SIG-M5 (cell line): ENCODE data around the gene RTP3.
"Not testable (repeated sequence)": the region's sequence is repeated elsewhere in the genome, so short reads cannot be mapped to it uniquely, and the experiment has no call there.

ENCODE experiments used
- DNase-seq: peaks from one replicate; lab custom pipeline; 2025; lab: John Stamatoyannopoulos, UW

The RTP3 gene

DNA sequence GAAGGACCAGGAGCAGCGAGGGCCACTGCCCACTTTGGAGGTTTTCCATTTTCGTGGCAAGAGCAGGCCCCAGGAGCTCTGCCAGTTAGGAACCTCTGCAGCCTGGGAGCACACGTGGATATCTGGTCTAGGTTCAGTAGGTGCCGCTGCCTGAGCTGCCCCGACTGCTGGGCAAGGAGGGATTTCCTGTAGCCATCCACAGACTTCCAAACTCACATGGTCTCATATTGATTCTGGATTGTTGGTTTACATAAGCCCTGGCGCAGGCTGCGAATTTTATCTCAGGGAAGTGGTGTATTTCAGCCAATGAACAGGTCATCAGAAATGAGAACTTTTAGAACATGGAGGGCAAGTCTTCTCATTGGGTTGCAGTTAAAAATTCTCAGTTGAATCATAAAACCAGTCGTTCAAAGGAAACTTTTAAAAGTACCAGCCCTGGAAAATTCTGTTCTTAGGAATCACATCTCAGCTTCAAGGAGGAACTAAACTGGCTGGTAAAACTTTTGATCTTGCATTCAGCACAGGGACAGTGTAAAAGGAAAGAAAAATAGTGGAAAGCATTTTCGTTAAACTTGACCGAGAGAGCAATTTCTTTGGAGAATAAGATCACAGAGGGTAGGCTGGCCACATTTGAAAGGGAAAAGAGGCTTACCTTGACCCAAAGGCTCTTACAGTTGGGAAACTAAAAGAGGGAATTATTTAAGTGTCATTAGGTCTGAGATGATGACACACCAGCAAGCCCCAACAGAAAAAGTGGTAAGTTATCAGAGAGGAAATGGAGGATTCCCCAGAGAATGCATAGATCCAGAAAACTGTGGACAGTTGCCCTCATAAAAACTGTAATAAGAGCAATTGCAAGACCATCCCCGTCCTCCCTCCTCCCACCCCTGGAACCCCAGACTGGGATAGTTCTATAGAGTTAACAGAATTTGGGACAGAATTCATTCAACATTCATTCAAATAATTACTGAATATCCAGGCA is 6.4 kb upstream of the RTP3 start:
- no peak for DNase-seq

DNA sequence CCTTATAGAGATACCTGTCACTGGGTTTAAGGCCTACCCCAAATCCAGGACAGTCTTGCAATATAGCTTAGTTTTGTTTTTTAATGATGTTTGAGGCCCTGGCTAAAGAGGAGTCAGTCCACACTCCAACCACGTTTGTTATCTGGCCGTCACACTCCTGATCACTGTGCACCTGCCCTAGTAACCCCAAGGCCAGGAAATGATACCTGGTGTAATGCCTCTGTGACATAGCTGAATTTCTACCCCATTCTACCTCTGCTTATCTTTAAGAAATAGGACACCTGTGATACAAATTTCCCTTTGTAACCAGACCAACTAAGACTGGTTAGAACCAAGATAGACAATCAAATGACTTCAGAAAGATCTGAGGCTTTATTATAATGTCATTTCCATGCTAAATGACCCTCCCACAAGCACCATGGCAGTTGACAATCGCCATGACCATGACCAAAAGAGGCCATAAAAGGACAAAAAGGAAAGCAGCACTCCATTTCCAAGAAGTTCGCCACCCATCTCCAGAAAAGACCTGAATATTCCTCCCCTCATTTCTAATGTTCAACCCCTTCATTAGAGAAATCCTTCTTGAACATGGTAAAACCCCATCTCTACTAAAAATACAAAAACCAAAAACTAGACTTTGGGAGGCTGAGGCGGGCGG is 4.8 kb upstream of the RTP3 start:
- no peak for DNase-seq

DNA sequence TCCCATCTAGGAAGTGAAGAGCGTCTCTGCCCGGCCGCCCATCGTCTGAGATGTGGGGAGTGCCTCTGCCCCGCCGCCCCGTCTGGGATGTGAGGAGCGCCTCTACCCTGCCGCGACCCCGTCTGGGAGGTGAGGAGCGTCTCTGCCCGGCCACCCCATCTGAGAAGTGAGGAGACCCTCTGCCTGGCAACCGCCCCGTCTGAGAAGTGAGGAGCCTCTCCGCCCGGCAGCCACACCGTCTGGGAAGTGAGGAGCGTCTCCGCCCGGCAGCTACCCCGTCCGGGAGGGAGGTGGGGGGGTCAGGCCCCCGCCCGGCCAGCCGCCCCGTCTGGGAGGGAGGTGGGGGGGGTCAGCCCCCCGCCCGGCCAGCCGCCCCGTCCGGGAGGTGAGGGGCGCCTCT is 3.3 kb upstream of the RTP3 start:
- DNase-seq = not testable (repeated sequence)

DNA sequence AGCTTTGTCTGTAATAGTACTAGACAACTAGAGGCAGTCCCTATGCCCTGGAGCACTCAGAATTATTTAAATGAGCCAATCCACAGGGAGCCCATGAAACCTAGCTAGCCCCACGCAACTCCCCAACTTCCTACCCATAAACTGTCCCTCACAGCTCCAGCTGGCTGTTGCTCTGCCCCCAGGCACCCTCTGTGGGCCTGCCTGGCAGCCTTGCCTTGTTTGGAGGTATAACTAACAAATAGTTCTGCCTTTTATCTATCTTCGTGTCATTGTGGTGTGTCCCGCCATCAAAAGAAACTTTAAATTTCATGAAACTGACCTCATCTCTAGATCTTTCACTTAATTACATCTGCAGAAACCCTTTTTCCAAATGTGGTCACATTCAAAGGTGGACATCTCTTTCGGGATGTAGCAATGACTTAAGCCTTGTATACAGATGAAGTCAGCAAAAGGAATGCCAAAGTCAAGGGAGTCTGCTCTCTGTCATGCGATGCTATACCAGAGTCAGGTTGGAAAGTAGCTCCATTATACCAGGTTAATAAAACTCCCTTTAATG is 1.8 kb upstream of the RTP3 start:
- no peak for DNase-seq

DNA sequence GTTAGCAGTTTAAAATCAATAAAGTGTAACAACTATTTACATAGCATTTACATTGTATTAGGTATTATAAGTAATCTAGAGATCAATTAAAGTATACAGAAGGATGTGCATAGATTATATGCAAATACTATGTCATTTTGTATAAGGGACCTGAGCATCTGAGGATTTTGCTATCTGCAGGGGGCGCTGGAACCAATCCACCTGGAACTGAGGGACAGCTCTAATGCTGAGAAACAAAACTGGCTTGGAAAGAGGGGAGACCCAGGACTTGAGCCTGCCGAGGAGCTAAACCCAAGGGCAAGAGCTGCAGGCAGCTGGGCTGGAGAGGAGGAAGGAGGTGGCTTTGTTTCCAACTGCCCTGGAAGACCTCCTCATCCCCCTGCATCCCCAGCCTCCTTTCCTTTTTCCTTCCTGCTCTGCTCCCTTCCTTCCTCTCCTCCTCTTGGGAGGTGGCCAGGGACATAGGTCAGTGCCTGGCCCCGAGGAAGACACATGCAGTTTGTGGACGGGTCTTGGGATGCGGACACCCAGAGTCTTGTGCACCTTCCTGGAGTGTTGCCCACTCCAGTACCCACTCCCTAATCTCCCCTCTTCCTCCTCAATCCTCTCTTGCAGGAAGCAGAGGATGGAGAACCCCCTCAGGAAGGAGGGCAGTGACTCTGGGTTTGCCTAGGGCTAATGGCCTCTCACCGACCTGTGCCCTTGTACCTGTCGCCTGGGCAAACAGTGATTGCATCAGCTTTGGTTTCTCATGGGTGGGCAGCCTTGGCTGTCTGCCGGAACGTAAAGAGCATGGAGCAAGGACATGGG is 825 bp upstream of the RTP3 start:
- no peak for DNase-seq

DNA sequence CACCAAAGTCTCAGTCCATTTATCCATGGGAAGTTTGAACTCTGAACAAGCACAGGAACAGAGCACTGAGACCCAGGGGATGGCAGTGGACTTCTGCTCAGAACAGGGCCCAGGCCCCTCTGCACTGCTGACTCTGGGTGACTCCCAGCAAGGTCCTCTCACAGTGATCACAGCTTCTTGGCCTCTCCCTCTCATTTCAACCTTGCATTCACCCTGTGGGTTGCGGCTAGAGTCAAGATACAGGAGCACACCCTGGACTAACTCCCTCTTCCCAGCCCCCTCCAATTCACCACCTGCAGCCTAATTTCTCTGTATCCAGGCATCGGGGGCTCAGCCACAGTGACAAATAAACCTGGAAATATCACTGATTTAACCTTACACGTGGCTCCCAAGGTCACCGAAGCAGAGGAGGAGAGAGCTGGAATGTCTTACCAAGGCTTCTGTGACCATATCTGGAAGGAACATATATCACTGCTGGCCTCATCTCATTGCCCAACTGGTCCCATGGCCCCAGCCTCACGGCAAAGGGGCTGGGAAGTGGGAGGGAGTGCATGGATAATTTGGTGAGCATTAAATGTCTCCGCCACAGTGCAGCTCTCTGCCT is 1.2 kb downstream of the RTP3 start:
- no peak for DNase-seq

DNA sequence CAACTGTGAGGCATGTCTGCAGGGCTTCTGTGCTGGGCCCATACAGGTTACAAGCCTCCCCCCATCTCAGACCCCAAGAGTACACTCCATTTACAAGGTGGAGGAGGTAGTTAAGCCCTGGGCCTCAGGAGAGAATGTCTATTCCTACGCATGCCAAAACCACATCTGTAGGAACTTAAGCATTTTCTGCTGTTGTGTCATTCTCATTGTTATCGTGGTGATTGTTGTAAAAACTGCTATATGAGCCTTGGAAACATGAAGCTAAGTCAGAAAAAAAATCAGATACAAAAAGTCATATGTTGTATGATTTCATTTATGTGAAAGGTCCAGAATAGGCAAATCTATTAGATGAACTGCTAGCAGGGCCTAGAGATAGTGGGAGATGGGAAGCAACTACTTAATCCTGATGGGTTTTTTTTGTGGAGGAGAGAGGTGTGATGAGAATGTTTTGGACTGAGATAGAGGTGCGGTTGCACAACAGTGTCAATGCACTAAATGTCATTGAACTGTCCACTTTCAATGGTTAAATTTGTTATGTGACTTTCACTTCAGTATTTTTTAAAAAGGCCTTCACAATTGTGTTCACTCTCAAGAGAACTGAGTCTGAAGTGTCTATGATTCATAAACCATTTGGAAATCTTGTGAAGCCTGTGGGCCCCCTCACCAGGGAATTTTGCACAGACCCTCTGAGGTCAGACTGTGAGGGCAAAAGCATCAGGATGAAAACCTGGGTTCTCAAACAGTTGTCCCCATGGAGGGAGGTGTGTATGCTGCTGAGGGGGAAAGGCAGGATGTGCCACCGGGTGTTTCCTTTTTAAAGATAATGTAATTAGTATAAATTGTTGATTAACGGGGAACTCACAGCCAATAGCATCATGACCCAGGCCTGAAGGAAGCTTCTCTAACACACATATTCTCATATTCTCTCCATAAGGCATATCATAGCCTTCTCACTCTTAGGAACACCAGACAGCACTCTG is 3.2 kb downstream of the RTP3 start:
- DNase-seq = no peak

DNA sequence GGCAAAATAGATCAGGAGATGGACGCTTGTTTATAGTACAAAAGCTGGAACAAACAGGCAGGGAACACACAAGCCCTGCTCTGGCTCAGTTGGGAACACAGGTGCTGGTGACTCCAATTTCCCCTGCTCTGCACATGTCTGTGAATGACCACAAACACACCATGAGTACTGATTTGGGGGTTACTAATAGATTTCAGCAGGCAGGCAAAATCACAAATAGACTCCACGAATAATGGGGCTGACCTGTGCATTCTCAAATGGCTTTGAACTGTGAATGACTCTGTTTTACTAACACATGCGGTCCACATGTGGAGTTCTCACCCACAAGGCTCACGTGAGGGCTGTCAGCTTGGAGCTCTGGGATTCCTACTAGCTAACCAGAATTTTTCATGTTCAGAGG is 3.9 kb downstream of the RTP3 start:
- DNase-seq = no peak

DNA sequence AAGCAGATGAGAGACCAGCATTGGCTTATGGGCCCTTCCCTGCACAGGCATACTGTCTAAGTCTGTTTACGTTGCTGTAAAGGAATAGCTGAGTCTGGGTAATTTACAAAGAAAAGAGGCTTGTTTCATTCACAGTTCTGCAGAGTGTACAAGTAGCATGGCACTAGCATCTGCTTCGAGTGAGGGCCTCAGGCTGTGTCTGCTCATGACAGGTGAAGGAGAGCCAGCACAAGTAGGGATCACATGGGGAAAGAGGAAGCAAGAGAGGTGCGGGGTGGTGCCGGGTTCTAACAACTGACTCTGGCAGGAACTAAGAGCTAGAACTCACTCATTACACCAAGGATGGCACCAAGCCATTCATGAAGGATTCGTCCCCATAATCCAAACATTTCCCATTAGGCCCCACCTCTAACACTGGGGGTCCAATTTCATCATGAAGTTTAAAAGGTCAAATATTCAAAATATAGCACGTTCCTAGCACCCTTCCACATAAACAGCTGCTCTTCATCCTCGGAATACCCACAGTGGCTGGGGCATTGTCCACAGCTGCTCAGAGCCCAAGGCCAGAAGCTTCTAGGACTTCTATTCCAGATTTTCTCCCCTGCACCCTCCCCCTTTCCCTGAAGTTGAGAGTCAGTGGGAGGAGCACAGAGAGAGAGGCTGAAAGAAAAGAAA is 5.6 kb downstream of the RTP3 start:
- no peak for DNase-seq

DNA sequence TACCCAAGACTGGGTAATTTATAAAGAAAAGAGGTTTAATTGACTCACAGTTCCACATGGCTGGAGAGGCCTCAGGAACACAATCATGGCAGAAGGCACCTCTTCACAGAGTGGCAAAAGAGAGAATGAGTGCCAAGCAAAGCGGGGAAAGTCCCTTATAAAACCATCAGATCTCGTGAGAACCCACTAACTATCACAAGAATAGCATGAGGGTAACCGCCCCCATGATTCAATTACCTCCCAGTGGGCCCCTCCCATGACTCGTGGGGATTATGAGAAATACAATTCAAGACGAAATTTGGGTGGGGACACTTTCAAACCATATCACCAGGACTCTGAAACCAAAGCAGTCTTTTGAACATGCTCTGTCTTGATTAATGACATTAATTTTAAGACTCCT is 7.0 kb downstream of the RTP3 start:
- DNase-seq = no peak

DNA sequence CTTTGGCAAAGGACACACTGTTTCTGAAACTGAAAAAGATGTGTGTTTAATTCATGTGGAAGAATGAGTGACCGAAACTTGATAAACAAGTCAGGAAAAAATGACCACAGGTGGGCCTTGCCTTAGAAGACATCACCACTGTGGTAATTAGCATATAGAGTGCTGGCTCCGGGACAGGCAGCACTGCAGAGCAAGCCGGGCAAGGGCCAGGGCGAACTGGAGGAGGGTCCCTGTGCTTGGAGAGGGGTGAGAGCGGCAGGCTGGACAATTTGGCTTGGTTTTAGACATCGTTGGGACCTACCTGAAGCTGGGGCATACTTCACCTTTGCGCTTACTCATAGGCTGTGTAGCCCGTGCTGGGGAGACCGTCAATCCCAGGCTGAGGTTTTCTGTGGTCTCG is 8.2 kb downstream of the RTP3 start:
- DNase-seq = no peak

DNA sequence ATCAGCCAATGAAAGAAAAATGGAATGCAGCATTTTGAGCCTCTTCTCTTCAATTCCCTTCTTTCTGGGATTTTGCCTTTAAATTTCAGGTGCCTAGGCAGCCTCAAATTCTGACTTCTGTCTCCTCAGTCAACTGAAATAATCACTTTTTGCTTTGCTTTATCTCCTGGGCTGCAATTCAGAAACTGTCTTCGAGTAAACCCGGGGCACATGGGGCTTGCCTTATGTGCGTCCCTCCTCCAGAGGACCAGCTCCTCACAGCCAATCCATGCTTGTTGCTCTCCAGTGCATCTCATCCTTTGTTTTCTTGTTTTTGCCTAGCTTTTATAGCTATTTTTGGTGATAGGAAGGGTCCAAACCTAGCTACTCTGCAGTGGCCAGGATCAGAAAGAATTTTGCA is 8.8 kb downstream of the RTP3 start:
- no peak for DNase-seq

DNA sequence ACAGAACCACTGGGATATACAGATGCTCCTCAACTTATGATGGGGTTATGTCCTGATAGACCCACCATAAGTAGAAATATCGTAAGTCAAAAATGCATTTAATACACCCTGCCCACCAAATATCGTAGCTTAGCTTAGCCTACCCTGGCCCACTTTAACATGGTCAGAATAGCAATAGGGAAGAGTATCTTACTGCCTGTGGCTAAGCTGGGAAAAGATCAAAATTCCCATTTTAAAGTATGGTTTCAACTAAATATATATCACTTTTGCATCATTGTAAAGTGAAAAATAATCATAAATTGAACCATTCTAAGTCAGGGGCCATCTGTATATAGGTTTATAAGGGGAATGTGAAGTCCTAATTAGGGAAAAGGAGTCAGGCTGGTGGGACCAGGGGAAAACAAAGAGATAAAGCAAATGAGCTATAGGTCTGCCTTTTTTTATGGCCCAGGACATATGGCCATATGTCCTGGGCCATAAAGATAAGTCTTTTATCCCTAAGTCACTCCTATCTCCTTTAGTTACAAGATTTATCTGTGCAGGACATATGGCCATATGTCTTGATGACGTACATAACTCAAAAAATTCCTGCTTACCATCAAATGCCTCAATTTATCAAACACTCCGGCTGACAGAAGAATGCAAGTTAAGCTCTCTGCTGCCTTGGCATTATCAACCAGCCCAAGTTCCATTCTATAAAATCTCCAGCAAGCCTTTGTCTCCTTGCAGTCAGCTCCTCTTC is 11.2 kb downstream of the RTP3 start:
- no peak for DNase-seq

DNA sequence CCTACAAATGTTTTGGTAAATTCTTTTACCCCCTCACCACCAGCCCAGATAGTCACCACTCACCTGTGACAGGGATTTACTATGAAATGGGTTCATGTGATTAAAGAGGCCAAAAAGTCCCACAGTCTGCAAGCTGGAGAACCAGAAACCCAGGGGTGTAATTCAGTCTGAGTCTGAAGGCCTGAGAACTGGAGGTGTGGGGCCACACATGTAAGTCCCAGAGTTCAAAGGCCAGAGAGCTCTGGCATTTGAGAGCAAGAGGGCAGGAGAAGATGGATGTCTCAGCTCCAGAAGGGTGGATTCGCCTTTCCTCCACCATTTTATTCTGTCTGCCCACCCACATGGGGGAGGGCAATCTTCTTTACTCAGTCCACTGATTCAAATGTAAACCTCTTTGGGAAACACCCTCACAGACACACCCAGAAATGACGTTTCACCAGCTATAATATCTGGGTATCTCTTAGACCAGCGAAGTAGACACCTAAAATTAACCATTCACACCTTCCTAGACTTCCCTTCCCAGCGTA is 11.9 kb downstream of the RTP3 start:
- no peak for DNase-seq

DNA sequence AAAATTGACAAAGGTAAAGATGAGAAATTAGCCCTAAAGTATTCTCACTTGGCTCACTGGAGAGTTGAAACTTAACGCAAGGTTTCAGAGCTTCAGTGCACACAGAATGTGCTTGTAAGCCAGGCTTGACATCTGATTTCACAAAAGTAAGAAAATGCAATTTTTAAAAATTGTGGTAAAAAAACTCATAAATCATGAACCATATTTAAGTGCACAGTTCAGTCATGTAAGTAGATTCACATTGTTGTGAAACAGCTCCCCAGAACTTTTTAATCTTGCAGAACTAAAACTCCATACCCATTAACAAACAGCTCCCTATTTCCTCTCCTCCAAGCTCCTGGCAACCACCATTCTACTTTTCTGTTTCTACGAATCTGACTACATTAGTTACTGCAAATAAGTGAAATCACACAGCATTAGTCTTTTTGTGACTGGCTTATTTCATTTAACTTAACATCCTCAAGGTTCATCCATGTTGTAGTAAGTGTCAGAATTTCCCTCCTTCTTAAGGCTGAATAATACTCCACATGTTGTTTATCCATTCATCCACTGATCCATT is 14.5 kb downstream of the RTP3 start:
- no peak for DNase-seq

DNA sequence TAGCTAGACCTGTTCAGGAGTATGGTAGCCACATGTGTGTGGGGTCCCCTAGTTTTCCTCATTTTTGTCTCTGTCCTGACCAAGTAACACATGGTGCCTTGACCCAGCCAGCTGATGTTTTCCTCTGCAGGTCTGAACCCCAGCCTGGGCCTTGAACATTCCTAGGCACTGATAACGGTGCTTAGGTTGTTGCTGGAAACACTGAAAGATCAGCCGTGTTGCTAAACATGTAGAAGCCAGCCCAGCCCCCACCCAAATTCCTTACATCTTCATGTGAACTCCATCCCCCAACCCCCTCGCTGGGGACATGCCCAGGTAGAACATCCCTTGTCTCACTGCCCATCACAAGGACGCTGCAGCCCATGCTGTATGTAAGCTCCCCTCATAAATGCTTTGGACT is 18.7 kb downstream of the RTP3 start:
- DNase-seq = no peak

DNA sequence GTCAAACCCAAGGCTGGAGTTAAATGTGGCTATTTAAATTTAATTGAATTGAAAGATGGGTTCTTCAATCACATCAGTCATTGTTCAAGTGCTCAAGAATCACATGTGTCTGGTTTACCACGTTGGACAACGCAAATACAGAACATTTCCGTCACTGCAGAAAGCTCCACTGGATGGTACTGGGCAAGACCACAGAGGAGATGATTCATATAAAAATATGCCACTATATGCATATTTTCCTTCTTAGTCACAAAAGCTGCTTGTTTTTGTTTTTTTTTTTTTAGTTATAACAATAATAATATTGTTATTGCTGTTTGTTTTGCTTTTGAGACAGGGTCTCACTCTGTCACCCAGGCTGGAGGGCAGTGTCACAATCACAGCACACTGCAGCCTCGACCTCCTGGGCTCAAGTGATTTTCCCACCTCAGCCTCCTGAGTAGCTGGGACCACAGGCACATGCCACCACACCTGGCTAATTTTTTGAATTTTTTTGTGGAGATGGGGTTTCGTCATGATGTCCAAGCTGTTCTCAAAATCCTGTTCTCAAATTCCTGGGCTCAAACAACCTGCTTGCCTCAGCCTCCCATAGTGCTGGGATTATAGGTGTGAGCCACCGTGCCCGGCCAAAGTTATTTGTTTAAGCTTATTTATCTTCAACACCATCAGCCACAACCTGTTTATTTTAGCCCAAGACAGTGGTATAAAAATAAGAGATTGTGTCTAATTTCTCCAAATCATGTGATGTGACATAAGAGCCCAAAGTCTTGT is 19.4 kb downstream of the RTP3 start:
- DNase-seq = no peak

DNA sequence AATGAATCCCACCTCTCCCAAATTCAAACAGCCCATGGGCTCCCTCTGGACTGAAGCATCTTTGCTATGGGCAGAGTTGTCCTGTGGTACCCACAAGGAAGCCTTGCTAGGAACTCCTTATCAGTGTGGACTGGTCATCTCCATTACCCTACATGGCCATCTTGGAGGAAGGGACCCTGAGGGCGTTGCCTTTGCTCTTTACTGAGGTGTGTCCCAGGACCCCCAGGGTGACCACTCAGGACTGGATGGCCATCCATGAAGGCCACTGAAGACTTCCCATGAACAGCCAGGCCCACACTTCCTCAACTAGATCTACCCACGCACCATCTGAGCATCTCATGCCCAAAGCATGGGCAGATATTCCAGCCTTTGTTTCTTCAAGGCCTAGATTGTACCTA is 20.0 kb downstream of the RTP3 start:
- no peak for DNase-seq
